ENCODE measurements around the gene LRRC31.

DNA sequence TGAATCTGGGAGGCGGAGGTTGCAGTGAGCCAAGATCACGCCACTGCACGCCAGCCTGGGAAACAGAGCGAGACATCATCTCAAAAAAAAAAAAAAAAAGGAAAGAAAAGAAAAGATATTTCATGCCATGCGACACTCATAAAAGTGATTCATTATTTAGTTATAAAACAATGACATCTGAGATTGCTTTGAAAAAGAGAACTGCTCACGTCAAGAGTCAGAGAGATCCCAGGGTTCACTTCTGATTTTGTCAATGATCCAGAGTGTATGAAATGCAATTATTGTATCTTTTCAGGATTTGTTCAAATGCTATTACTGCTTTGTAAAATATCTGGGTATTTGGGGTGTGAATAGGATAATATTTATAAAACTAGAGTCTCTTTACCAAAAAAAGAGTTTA is 35.7 kb upstream of the LRRC31 start:
- no peak for TF ChIP-seq POLR2A (IDR thresholded peaks at IDR 0.05)
- TF ChIP-seq, protein P1, sequence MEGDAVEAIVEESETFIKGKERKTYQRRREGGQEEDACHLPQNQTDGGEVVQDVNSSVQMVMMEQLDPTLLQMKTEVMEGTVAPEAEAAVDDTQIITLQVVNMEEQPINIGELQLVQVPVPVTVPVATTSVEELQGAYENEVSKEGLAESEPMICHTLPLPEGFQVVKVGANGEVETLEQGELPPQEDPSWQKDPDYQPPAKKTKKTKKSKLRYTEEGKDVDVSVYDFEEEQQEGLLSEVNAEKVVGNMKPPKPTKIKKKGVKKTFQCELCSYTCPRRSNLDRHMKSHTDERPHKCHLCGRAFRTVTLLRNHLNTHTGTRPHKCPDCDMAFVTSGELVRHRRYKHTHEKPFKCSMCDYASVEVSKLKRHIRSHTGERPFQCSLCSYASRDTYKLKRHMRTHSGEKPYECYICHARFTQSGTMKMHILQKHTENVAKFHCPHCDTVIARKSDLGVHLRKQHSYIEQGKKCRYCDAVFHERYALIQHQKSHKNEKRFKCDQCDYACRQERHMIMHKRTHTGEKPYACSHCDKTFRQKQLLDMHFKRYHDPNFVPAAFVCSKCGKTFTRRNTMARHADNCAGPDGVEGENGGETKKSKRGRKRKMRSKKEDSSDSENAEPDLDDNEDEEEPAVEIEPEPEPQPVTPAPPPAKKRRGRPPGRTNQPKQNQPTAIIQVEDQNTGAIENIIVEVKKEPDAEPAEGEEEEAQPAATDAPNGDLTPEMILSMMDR (IDR thresholded peaks at IDR 0.05) = no peak
